Activated B cell treated with CpG ODN at 0.5 μM for 24 hours (primary cell): Measurements from ENCODE around the gene LAMB3. TPM values are rescaled to one million over a fixed set of nuclear protein-coding genes. Genes with fewer than 3 reads are reported as not detected.

ENCODE experiments used
- ATAC-seq: fragments of 200-7000 bp; cut with Tn5 transposase; one replicate; pipeline ENCODE4 v1.10.0; 2021; ENCODE audit warnings: low read depth, mild to moderate bottlenecking, moderate library complexity
- CTCF ChIA-PET: fragments of 350-600 bp; sonication (Branson Sonifier 250); formaldehyde crosslinking; loops from one replicate; lab custom pipeline; 2021; ENCODE audit warnings: antibody characterized with exemption; lab: Charles Lee
- POLR2A ChIA-PET: fragments of 350-600 bp; sonication (Branson Sonifier 250); formaldehyde crosslinking; loops from one replicate; lab custom pipeline; 2021; ENCODE audit warnings: antibody characterized with exemption; lab: Charles Lee
- DNase-seq: peaks from one replicate; pipeline ENCODE4 v3.0.0; 2022
- H3K27ac Mint-ChIP-seq: one replicate; pipeline ENCODE4 v1.8.0; 2020; ENCODE audit warnings: mixed read lengths
- H3K27me3 Mint-ChIP-seq: one replicate; pipeline ENCODE4 v1.8.0; 2021; ENCODE audit warnings: mixed read lengths
- H3K36me3 Mint-ChIP-seq: one replicate; pipeline ENCODE4 v1.8.0; 2021; ENCODE audit warnings: low read depth, mixed read lengths
- H3K4me1 Mint-ChIP-seq: one replicate; pipeline ENCODE4 v1.8.0; 2021; ENCODE audit warnings: mixed read lengths
- H3K4me3 Mint-ChIP-seq: one replicate; pipeline ENCODE4 v1.8.0; 2020; ENCODE audit warnings: mild to moderate bottlenecking, mixed read lengths
- H3K9me3 Mint-ChIP-seq: one replicate; pipeline ENCODE4 v1.8.0; 2020; ENCODE audit warnings: mixed read lengths
- CTCF ChIP-seq: fragments of 200-600 bp; IDR thresholded peaks from one replicate; pipeline ENCODE4 v1.8.0; 2022; ENCODE audit warnings: antibody characterized with exemption, mild to moderate bottlenecking
- intact Hi-C: fragments of 100-400 bp; cut with micrococcal nuclease; formaldehyde crosslinking; loops from one replicate; pipeline ENCODE4 v1.15.1; 2024
- total RNA-seq: library from RNA; stranded (reverse); gene quantifications from 2 replicates; pipeline ENCODE4 v1.2.3, GENCODE V29; 2022

LAMB3 gene
- total RNA-seq, 1 donor from 2014 or later = 0.35 TPM

GRCh38 chr1:209650454-209650853 is 1.8 kb downstream of the LAMB3 start:
- intact Hi-C loops = no loop called here
- DNase-seq (no peak), ATAC-seq (no peak)
- Mint-ChIP-seq H3K36me3 (no peaks in the 10 kb centered on the region), H3K4me1 (no peaks in the 10 kb centered on the region), H3K4me3 (no peak overlapping the region), H3K9me3 (no peaks in the 10 kb centered on the region), H3K27ac (no peak overlapping the region), H3K27me3 (peaks cover 3% of the 10 kb centered on the region)
- CTCF ChIA-PET = no interaction called here
- TF ChIP-seq CTCF = no peak
- POLR2A ChIA-PET = no interaction called here

GRCh38 chr1:209648931-209649776 is 3.1 kb downstream of the LAMB3 start:
- Mint-ChIP-seq H3K4me3 (no peak overlapping the region), H3K27me3 (no peaks in the 10 kb centered on the region), H3K36me3 (no peaks in the 10 kb centered on the region), H3K4me1 (no peaks in the 10 kb centered on the region), H3K9me3 (no peaks in the 10 kb centered on the region), H3K27ac (no peak overlapping the region)
- CTCF ChIA-PET = no interaction called here
- ATAC-seq = no peak
- TF ChIP-seq CTCF = no peak
- POLR2A ChIA-PET = no interaction called here
- DNase-seq = no peak
- intact Hi-C loops = no loop called here

- H3K27me3 Mint-ChIP-seq = no peaks in the 10 kb centered on the region
- H3K27ac Mint-ChIP-seq = no peak overlapping the region
- no peak for ATAC-seq
- intact Hi-C loops = no loop called here
- ChIA-PET CTCF (no interaction called here), POLR2A (no interaction called here)
- no peaks in the 10 kb centered on the region for H3K36me3 Mint-ChIP-seq
- TF ChIP-seq CTCF = no peak
- H3K4me1 Mint-ChIP-seq = no peaks in the 10 kb centered on the region
- no peak overlapping the region for H3K4me3 Mint-ChIP-seq
- no peak for DNase-seq
- no peaks in the 10 kb centered on the region for H3K9me3 Mint-ChIP-seq
These were observed 3.9 kb downstream of the LAMB3 start for GRCh38 chr1:209648346-209648745.

- Mint-ChIP-seq H3K4me1 (no peaks in the 10 kb centered on the region), H3K27me3 (no peaks in the 10 kb centered on the region), H3K36me3 (no peaks in the 10 kb centered on the region), H3K4me3 (no peak overlapping the region), H3K27ac (no peak overlapping the region), H3K9me3 (no peaks in the 10 kb centered on the region)
- no peak for ATAC-seq
- intact Hi-C loops = no loop called here
- ChIA-PET CTCF (no interaction called here), POLR2A (no interaction called here)
- no peak for DNase-seq
- TF ChIP-seq CTCF = no peak
These were observed 5.1 kb downstream of the LAMB3 start for GRCh38 chr1:209647156-209647555.

- no peak overlapping the region for H3K27ac Mint-ChIP-seq
These were observed 5.7 kb downstream of the LAMB3 start for GRCh38 chr1:209646558-209646957.

More at GRCh38 chr1:209646558-209646957, 5.7 kb downstream of the LAMB3 start:
- TF ChIP-seq CTCF = no peak
- intact Hi-C loops = loop anchor here (1.0 kb wide), 1 partner anchor 47 kb away; no protein-coding TSS in a partner anchor
- Mint-ChIP-seq H3K4me3 (no peak overlapping the region), H3K36me3 (no peaks in the 10 kb centered on the region), H3K9me3 (no peaks in the 10 kb centered on the region), H3K4me1 (no peaks in the 10 kb centered on the region), H3K27me3 (no peaks in the 10 kb centered on the region)
- ChIA-PET POLR2A (no interaction called here), CTCF (no interaction called here)
- ATAC-seq (no peak), DNase-seq (no peak)
